ENCODE measurements around the gene IL17REL. TPM values are rescaled to one million over a fixed set of nuclear protein-coding genes. Genes with fewer than 3 reads are reported as not detected.
"Not testable (repeated sequence)": the region's sequence is repeated elsewhere in the genome, so short reads cannot be mapped to it uniquely, and the experiment has no call there.

IL17REL gene
- polyA plus RNA-seq, 1 donor from 2014 or later = not detected

- no peaks in the 10 kb centered on the region for H3K36me3 Mint-ChIP-seq
- no peak overlapping the region for H3K4me3 Mint-ChIP-seq
- peak overlapping the region in 1 of 3 donors; percentile 43 for H3K27ac Mint-ChIP-seq
- no peaks in the 10 kb centered on the region for H3K4me1 Mint-ChIP-seq
- H3K9me3 Mint-ChIP-seq = no peaks in the 10 kb centered on the region
- H3K27me3 Mint-ChIP-seq = no peaks in the 10 kb centered on the region
Measured at GRCh38 chr22:49951986-49952896, 60.3 kb downstream of the IL17REL start.

- no peaks in the 10 kb centered on the region for H3K36me3 Mint-ChIP-seq
- no peaks in the 10 kb centered on the region for H3K4me1 Mint-ChIP-seq
- no peaks in the 10 kb centered on the region for H3K27me3 Mint-ChIP-seq
- H3K27ac Mint-ChIP-seq = peak overlapping the region in 1 of 3 donors; percentile 88
- no peaks in the 10 kb centered on the region for H3K9me3 Mint-ChIP-seq
- no peak overlapping the region for H3K4me3 Mint-ChIP-seq
Measured at GRCh38 chr22:49951678-49951985, 60.9 kb downstream of the IL17REL start.

DNA sequence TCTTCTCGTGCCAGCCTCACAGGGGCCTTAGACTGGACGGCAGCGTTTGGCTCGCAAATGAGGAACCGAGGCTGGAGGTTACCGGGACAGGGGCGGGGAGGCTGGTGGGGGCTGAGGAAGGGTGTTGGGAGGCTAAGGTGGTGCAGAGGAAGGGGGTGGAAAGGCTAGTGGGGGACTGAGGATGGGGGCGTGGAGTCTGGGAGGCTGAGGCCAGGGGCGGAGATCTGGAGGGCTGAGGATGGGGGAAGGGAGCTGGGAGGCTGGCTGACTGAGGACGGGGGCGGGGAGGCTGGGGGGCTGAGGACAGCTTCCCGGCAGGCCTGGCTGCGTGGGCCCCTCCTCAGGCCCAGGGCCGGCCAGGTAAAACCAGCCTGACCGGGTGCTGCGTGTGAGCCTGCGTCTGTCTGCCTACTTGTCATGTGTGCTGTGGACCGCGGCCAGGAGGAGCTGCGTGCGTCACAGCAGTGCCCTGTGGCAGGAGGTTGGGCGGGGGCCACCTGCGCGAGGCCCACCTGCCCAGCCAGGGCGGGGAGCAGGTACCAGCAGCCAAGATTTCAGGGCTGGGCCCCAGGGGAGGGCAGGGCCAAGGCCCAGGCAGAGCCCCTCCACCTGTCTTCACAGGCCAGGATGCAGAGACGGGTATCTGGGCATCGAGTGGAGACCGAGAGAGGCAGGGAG lies 61.4 kb downstream of the IL17REL start:
- Mint-ChIP-seq H3K4me3 (peak overlapping the region in 1 of 4 donors; percentile 17), H3K27me3 (no peaks in the 10 kb centered on the region), H3K36me3 (no peaks in the 10 kb centered on the region), H3K9me3 (no peaks in the 10 kb centered on the region), H3K4me1 (no peaks in the 10 kb centered on the region), H3K27ac (peak overlapping the region in 2 of 3 donors; percentile 77 to 88)

- Mint-ChIP-seq H3K36me3 (no peaks in the 10 kb centered on the region), H3K27me3 (no peaks in the 10 kb centered on the region), H3K27ac (peak overlapping the region in 2 of 3 donors; percentile 77 to 88), H3K9me3 (no peaks in the 10 kb centered on the region), H3K4me1 (peaks cover 3 to 4% (median 4%) of the 10 kb centered on the region in 3 donors), H3K4me3 (no peak overlapping the region)
Measured at GRCh38 chr22:49950396-49950994, 62.1 kb downstream of the IL17REL start.

DNA sequence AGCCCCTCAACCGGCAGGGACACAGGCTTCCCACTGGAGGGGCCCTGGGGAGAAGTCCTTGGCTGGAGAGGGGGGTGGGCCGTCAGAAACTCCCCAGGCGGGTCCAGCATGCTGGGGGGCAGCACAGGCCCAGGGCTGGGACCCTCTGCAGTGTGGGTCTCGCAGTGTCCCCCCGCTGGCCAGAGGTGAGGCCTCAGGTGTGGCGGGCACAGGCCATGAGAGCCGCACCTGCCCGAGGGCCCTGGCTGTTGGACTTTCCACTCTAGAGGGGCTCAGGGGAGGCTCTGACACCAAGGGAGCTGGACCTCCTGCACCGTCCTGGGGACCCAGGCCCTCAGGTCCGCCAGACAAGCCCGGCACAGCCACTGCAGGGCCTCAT lies 62.7 kb downstream of the IL17REL start:
- H3K36me3 Mint-ChIP-seq = no peaks in the 10 kb centered on the region
- no peaks in the 10 kb centered on the region for H3K27me3 Mint-ChIP-seq
- no peak overlapping the region for H3K27ac Mint-ChIP-seq
- H3K4me3 Mint-ChIP-seq = no peak overlapping the region
- H3K4me1 Mint-ChIP-seq = peaks cover 4 to 5% (median 4%) of the 10 kb centered on the region in 3 donors
- H3K9me3 Mint-ChIP-seq = no peaks in the 10 kb centered on the region

DNA sequence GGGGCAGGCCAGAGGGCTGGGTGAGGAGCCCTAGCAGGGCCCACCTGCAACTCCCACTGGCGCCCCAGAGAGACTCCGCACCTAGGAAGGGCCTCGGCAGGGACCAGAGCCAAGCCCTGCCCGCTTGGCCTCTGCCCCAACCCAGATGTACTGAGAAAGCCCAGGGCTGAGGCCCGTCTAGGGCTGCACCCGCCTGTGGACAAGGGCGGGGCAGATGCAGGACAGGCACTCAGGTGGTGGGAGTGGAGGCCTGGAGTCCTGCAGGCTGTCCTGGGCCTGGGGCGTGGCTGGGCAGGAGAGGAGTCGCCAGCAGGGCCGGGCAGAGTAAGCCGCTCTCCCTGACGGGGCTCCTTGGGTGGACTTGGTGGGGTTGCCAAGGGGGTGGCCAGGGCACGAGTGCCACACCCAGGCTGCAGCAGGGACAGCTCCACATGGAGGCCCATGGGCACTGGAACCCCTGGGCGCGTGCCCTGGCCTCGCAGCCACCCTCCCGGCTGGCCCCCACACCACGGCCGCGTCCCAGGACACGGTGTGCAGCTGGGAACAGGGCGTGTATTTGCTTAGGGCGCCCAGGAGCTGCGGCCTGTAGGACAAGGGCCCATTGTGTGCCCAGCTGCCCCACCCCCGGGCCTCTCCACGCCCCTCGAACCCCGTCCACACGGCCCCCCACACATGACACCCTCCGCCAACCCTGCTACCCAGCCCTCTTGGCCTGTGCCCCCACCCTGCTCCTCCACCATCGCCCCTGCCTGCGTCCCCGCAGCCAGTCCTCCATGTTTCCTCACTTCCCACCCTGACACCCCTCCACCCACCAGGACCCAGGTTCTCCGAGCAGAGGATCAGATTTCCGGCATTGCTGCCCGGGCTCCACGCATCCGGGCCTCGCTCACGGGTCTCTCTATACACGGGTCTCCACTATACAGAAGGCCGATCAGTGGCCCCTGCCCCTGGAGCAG lies 63.3 kb downstream of the IL17REL start:
- no peak overlapping the region for H3K4me3 Mint-ChIP-seq
- H3K27me3 Mint-ChIP-seq = no peaks in the 10 kb centered on the region
- H3K4me1 Mint-ChIP-seq = peaks cover 4 to 5% (median 4%) of the 10 kb centered on the region in 3 donors
- no peak overlapping the region for H3K27ac Mint-ChIP-seq
- H3K9me3 Mint-ChIP-seq = no peaks in the 10 kb centered on the region
- no peaks in the 10 kb centered on the region for H3K36me3 Mint-ChIP-seq

GRCh38 chr22:49948116-49948957 lies 64.2 kb downstream of the IL17REL start:
- H3K36me3 Mint-ChIP-seq = no peaks in the 10 kb centered on the region
- H3K9me3 Mint-ChIP-seq = no peaks in the 10 kb centered on the region
- H3K4me1 Mint-ChIP-seq = peaks cover 4 to 5% (median 4%) of the 10 kb centered on the region in 3 donors
- H3K4me3 Mint-ChIP-seq = no peak overlapping the region
- no peak overlapping the region for H3K27ac Mint-ChIP-seq
- no peaks in the 10 kb centered on the region for H3K27me3 Mint-ChIP-seq

- Mint-ChIP-seq H3K4me1 (peaks cover 4 to 5% (median 4%) of the 10 kb centered on the region in 3 donors), H3K4me3 (no peak overlapping the region), H3K27me3 (no peaks in the 10 kb centered on the region), H3K36me3 (no peaks in the 10 kb centered on the region), H3K27ac (no peak overlapping the region), H3K9me3 (no peaks in the 10 kb centered on the region)
Measured at GRCh38 chr22:49947296-49947622, 65.3 kb downstream of the IL17REL start.

DNA sequence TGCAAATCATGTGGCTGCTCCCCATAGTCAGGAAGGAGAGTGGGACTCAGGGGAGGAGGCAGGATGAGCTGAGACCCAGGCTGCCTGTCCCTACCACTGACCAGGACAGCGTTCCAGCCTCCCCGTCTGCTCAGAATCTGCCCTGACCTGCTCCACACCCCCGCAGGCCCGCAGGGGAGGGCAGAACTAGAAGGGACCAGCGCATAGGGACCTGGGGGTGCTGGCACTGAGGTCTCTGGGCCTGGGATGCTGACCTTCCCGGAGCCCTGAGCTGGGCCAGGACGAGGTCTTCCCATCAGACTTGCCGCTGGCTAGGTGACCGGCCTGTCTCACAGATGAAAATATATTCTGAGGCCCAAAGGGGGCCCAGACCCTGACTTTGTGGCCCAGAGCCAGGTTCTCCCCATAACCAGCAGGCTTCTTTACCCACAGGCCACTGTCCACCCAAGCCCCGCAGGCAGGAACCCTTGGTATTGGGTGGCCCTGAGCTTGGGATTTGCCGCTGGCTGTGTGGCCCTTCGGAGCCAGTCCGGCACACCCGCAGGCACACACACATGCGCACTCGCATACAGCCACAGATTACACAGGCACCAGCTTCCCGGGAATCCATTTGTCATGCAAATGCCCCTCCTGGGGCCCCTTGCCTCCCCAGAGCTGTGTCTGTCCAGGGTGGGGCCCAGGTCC lies 65.8 kb downstream of the IL17REL start:
- no peaks in the 10 kb centered on the region for H3K9me3 Mint-ChIP-seq
- H3K36me3 Mint-ChIP-seq = no peaks in the 10 kb centered on the region
- peaks cover 4 to 5% (median 4%) of the 10 kb centered on the region in 3 donors for H3K4me1 Mint-ChIP-seq
- H3K27me3 Mint-ChIP-seq = no peaks in the 10 kb centered on the region
- H3K4me3 Mint-ChIP-seq = peak overlapping the region in 2 of 4 donors; percentile 17 to 28
- H3K27ac Mint-ChIP-seq = peak overlapping the region in 2 of 3 donors; percentile 5 to 96

DNA sequence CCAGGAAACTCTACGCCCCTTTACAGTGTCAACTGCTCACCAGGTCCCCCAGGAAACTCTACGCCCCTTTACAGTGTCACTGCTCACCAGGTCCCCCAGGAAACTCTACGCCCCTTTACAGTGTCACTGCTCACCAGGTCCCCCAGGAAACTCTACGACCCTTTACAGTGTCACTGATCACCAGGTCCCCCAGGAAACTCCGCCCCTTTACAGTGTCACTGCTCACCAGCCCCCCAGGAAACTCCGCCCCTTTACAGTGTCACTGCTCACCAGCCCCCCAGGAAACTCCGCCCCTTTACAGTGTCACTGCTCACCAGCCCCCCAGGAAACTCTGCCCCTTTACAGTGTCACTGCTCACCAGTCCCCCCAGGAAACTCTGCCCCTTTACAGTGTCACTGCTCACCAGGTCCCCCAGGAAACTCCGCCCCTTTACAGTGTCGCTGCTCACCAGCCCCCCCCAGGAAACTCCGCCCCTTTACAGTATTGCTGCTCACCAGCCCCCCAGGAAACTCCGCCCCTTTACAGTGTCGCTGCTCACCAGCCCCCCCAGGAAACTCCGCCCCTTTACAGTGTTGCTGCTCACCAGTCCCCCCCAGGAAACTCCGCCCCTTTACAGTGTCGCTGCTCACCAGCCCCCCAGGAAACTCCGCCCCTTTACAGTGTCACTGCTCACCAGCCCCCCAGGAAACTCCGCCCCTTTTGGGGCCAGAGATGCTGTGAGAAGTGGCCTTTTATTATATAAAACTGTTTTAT lies 67.3 kb downstream of the IL17REL start:
- not testable (repeated sequence) for H3K4me1 Mint-ChIP-seq, H3K36me3 Mint-ChIP-seq, H3K9me3 Mint-ChIP-seq, H3K27me3 Mint-ChIP-seq
- peak overlapping the region in 2 of 4 donors; percentile 17 to 84 for H3K4me3 Mint-ChIP-seq
- H3K27ac Mint-ChIP-seq = peak overlapping the region; percentile 88 to 96 (median 93)

Data from IgD-negative memory B cell (primary cell).